ENCODE data around the gene BHMT2. TPM values are rescaled to one million over a fixed set of nuclear protein-coding genes. Genes with fewer than 3 reads are reported as not detected.

Gene BHMT2, protein sequence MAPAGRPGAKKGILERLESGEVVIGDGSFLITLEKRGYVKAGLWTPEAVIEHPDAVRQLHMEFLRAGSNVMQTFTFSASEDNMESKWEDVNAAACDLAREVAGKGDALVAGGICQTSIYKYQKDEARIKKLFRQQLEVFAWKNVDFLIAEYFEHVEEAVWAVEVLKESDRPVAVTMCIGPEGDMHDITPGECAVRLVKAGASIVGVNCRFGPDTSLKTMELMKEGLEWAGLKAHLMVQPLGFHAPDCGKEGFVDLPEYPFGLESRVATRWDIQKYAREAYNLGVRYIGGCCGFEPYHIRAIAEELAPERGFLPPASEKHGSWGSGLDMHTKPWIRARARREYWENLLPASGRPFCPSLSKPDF
- not detected in 5 replicates for total RNA-seq (2022; extraction: Qiagen RNA extraction)

DNA sequence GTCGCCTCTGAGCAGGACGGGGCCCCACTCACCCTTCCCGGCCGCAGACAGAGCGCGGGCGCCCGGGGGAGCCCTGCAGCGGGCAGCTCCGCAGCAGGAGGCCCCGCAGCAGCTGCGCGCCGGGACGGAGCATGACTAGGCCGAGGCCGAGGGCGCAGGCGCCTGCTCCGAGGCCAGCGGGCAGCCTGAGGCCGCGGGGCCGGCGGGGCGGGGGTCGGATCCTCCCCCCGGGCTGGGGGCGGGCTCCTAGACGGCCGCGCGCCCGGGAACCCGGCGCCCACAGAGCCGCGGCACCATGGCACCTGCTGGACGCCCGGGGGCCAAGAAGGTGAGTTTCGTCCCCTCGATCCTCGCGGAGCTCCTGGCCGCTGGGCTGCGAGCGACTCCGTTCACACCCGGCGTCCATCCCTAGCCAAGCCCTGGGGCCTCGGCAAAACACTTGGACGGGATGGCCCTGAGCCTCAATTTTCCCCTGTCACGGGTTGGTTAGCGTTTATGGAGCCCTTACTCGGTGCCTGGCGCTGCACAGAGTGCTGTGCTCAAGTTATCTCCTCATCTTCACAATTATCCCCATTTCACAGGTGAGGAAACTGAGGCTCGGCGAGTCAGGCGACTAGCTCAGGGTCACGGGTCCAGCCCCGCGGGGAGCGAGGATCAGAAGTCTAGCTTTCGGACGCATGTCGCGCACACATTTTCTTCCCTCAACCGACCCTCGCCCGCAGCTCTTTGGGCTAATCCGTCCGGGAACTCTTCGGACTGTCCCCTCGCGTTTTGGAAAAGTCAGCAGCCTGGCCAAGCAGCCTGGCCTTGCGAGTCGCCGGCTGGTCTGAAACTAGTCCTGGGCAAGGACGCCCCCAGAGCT lies at the start of gene BHMT2, which contains the start of gene DMGDH:
BHMT2 (plus strand) TSS at position 280 of the 862 bp plus-strand sequence; CDS start at position 296, 16 bp downstream.
DMGDH (minus strand) TSS at position 187 of the 862 bp plus-strand sequence; CDS start at position 133, 54 bp downstream.

GRCh38 chr5:79111387-79111959 lies 41.9 kb downstream of the BHMT2 start, which contains the start of gene BHMT:
TSS of gene BHMT (plus strand) at chr5:79111809. CDS start at chr5:79111886, 77 bp downstream.

Other genes with a start within 250 kb of the BHMT2 start
- gene ARSB, start 84.5 kb upstream of the BHMT2 start, total RNA-seq (2022; extraction: Qiagen RNA extraction) = 7.7 to 9.0 TPM (median 8.8 TPM) in 5 replicates
- not detected in 5 replicates for gene DMGDH, start 93 bp upstream of the BHMT2 start, total RNA-seq (2022; extraction: Qiagen RNA extraction)
- gene BHMT, start 42.0 kb downstream of the BHMT2 start, total RNA-seq (2022; extraction: Qiagen RNA extraction) = not detected in 5 replicates
- 2.2 to 3.4 TPM (median 3.0 TPM) in 5 replicates for gene JMY, start 166.4 kb downstream of the BHMT2 start, total RNA-seq (2022; extraction: Qiagen RNA extraction)